Astrocyte of the spinal cord (primary cell): ENCODE results near the gene CCDC85A.

Source experiments
- DNase-seq: peaks from one replicate; pipeline ENCODE4 v3.0.0; 2011; ENCODE audit warnings: low read depth, low spot score
- H3K4me3 ChIP-seq: 2 replicates; pipeline ENCODE4 v1.5.1; 2011; ENCODE audit warnings: low read depth, mild to moderate bottlenecking, low read length, moderate library complexity
- CTCF ChIP-seq: IDR thresholded peaks from 2 replicates; pipeline ENCODE4 v1.5.1; 2012; ENCODE audit warnings: low read depth, mild to moderate bottlenecking, low read length, inconsistent platforms
- in situ Hi-C: cut with HindIII; loops from 2 replicates; pipeline ENCODE4 v1.10.0; 2017; ENCODE audit warnings: low sequenced_read_pairs

The CCDC85A gene

GRCh38 chr2:56229397-56230060, 45.7 kb downstream of the CCDC85A start:
- TF ChIP-seq CTCF, result no peak
- DNase-seq, result no peak
- in situ Hi-C loops, result no loop called here
- no peak overlapping the region for H3K4me3 ChIP-seq

GRCh38 chr2:56230156-56230555, 46.4 kb downstream of the CCDC85A start:
- no peak overlapping the region for H3K4me3 ChIP-seq
- no peak for DNase-seq
- in situ Hi-C loops, result no loop called here
- no peak for TF ChIP-seq CTCF

- H3K4me3 ChIP-seq, result no peak overlapping the region
- TF ChIP-seq CTCF, result no peak
- DNase-seq, result no peak
- in situ Hi-C loops, result no loop called here
Measured at GRCh38 chr2:56231361-56231760, 47.6 kb downstream of the CCDC85A start.

GRCh38 chr2:56232912-56233311, 49.1 kb downstream of the CCDC85A start:
- DNase-seq, result no peak
- no peak overlapping the region for H3K4me3 ChIP-seq
- in situ Hi-C loops, result no loop called here
- TF ChIP-seq CTCF, result no peak

GRCh38 chr2:56234241-56234640, 50.5 kb downstream of the CCDC85A start:
- DNase-seq, result no peak
- TF ChIP-seq CTCF, result no peak
- in situ Hi-C loops, result no loop called here
- no peak overlapping the region for H3K4me3 ChIP-seq

GRCh38 chr2:56239030-56239429, 55.2 kb downstream of the CCDC85A start:
- DNase-seq, result no peak
- no peak for TF ChIP-seq CTCF
- in situ Hi-C loops, result no loop called here

More at GRCh38 chr2:56239030-56239429, 55.2 kb downstream of the CCDC85A start:
- H3K4me3 ChIP-seq, result no peak overlapping the region
